GM19193 (cell line): ENCODE measurements around the gene PACS2.

ENCODE experiments used
- POLR2A ChIP-seq: IDR thresholded peaks from 4 replicates; pipeline ENCODE4 v1.6.1; 2011; ENCODE audit not compliant: insufficient read depth, insufficient read length; ENCODE audit errors: extremely low read depth

Gene PACS2

GRCh38 chr14:105348945-105349699 lies 34.6 kb downstream of the PACS2 start:
- no peak for TF ChIP-seq POLR2A

GRCh38 chr14:105349992-105350391 lies 35.4 kb downstream of the PACS2 start:
- TF ChIP-seq POLR2A, result no peak

GRCh38 chr14:105350450-105351244 lies 36.1 kb downstream of the PACS2 start:
- TF ChIP-seq POLR2A, result no peak

GRCh38 chr14:105351410-105351809 lies 36.9 kb downstream of the PACS2 start:
- no peak for TF ChIP-seq POLR2A

- TF ChIP-seq POLR2A, result no peak
These were observed 37.6 kb downstream of the PACS2 start for GRCh38 chr14:105351920-105352851.

- no peak for TF ChIP-seq POLR2A
These were observed 38.6 kb downstream of the PACS2 start for GRCh38 chr14:105353136-105353535.

GRCh38 chr14:105354541-105354940 lies 40.0 kb downstream of the PACS2 start:
- TF ChIP-seq POLR2A, result no peak

GRCh38 chr14:105355049-105355575 lies 40.6 kb downstream of the PACS2 start:
- TF ChIP-seq POLR2A, result no peak

GRCh38 chr14:105355850-105356604 lies 41.5 kb downstream of the PACS2 start:
- no peak for TF ChIP-seq POLR2A

GRCh38 chr14:105356927-105357326 lies 42.4 kb downstream of the PACS2 start:
- no peak for TF ChIP-seq POLR2A

GRCh38 chr14:105357626-105358025 lies 43.1 kb downstream of the PACS2 start:
- TF ChIP-seq POLR2A, result no peak

- no peak for TF ChIP-seq POLR2A
These were observed 43.7 kb downstream of the PACS2 start for GRCh38 chr14:105358140-105358846.

- no peak for TF ChIP-seq POLR2A
These were observed 44.4 kb downstream of the PACS2 start for GRCh38 chr14:105358943-105359342.
